ENCODE results near the gene VAV2. TPM values are rescaled to one million over a fixed set of nuclear protein-coding genes. Genes with fewer than 3 reads are reported as not detected.

Gene VAV2
- total and polyA plus RNA-seq, 11 donors, result 3.3 to 9.9 (median 5.3) TPM

DNA sequence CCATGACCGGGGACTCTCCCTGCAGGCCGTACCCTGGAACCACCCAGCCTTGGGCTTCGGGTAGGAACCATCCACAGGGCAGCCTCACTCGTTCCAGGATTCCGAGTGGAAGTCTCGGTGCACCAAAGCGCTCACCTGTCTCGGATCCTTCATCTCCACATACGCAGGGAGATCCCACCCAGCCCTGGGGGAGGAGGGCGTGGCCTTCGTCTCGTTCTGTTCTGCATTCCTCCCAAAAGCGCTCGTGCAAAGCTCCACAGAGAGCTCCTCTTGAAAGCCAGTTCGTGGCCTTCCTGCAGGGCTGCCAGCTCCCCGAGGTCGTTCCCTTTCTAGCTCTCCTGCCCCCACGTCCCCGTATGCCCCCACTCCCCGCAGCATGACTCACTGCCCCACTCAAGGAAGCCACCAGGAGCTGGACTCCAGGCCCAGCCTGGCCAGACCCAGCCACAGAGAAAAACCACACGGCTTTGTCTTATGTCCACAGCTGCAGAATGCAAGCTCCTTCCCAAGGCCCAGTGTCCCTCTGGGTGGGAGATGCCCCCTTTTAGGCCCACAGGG lies 189.0 kb downstream of the VAV2 start:
- H3K27ac ChIP-seq, result no peak overlapping the region
- DNase-seq (no peak), ATAC-seq (no peak)
- H3K4me1 ChIP-seq, result no peaks in the 10 kb centered on the region
- H3K4me3 ChIP-seq, result no peak overlapping the region
- peaks cover 0 to 21% (median 0%) of the 10 kb centered on the region in 9 donors for H3K36me3 ChIP-seq
- no peaks in the 10 kb centered on the region for H3K9me3 ChIP-seq
- TF ChIP-seq, protein P1, sequence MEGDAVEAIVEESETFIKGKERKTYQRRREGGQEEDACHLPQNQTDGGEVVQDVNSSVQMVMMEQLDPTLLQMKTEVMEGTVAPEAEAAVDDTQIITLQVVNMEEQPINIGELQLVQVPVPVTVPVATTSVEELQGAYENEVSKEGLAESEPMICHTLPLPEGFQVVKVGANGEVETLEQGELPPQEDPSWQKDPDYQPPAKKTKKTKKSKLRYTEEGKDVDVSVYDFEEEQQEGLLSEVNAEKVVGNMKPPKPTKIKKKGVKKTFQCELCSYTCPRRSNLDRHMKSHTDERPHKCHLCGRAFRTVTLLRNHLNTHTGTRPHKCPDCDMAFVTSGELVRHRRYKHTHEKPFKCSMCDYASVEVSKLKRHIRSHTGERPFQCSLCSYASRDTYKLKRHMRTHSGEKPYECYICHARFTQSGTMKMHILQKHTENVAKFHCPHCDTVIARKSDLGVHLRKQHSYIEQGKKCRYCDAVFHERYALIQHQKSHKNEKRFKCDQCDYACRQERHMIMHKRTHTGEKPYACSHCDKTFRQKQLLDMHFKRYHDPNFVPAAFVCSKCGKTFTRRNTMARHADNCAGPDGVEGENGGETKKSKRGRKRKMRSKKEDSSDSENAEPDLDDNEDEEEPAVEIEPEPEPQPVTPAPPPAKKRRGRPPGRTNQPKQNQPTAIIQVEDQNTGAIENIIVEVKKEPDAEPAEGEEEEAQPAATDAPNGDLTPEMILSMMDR (IDR thresholded peaks at IDR 0.05), result no peak
- no peak for TF ChIP-seq POLR2A (IDR thresholded peaks at IDR 0.05)
- intact Hi-C loops (cut with DNase I), result no loop called here
- no peaks in the 10 kb centered on the region for H3K27me3 ChIP-seq
- 70 to 85% (median 82%) methylated on average over 12 to 21 of the region's 21 CpGs for WGBS, 4 donors

DNA sequence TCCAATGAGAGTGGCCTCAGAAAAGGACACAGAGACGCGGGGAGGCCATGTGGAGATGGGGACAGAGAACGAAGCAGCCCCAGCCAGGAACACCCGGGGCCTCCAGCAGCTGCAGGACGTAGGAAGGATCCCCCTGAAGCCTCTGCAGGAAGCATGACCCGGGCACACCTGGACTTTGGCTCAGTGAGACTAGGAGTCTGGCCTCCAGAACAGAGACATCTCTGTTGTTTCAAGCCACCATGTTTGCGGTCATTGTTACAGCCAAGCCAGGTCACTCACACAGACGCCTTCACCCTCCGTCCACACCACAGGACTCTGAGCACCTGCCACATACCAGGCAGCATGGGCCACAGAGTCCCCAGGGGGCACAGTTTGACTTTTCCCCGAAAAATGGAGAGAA lies 190.4 kb downstream of the VAV2 start:
- intact Hi-C loops (cut with DNase I), result no loop called here
- Histone ChIP-seq H3K27me3 (no peaks in the 10 kb centered on the region), H3K36me3 (peaks cover 0 to 12% (median 0%) of the 10 kb centered on the region in 9 donors), H3K4me1 (no peaks in the 10 kb centered on the region), H3K9me3 (no peaks in the 10 kb centered on the region), H3K4me3 (no peak overlapping the region), H3K27ac (no peak overlapping the region)
- TF ChIP-seq, protein P1 (IDR thresholded peaks at IDR 0.05), result no peak
- TF ChIP-seq POLR2A (IDR thresholded peaks at IDR 0.05), result no peak
- no peak for DNase-seq
- no peak for ATAC-seq
- WGBS, 4 donors, result 89 to 91% (median 89%) methylated on average over 9 to 10 of the region's 10 CpGs

DNA sequence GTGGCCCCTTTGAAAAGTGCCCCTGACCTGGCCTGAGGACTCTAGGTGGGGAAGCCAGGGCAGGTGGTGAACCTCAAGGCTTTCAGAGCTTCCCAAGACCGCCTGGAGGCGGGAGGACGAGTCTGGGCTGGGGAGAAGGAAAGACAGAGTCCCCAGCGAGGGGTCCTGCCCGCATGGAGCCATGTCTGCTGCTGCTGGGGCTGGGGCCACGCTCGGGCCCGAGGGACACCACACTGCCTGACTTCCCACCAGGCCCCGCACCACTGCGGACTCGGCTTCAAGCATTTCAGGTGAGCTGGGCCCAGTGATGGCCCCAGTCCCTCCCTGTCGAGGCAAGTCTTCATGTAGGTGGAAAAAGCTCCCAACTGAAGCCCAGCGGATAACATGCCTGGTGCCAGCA lies 191.9 kb downstream of the VAV2 start:
- Histone ChIP-seq H3K9me3 (no peaks in the 10 kb centered on the region), H3K4me3 (no peak overlapping the region), H3K27me3 (no peaks in the 10 kb centered on the region), H3K27ac (no peak overlapping the region), H3K36me3 (peaks cover 0 to 5% (median 0%) of the 10 kb centered on the region in 9 donors), H3K4me1 (no peaks in the 10 kb centered on the region)
- intact Hi-C loops (cut with DNase I), result no loop called here
- WGBS, 4 donors, result 94 to 100% (median 95%) methylated on average over 3 to 13 of the region's 13 CpGs
- DNase-seq (no peak), ATAC-seq (no peak)
- TF ChIP-seq POLR2A (IDR thresholded peaks at IDR 0.05), result no peak
- TF ChIP-seq, protein P1 (IDR thresholded peaks at IDR 0.05), result no peak

DNA sequence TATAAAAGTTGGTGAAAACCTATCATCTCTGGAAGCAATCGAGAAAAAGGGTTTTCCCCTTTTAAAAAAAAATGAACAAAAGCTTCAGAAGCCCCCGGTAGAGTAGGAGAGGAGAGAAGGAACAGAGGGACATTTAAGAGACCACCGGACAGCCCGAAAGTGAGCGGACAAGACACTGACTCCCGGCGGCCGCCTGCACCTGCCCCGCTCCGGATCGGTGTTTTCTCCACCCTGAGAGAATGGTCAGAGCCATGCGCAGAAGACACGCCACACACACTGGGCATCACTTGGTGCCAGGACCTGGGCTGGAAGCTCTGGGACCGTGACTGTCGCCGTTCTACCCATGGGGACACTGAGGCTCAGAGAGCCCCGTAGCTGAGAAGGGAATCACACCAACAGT lies 192.4 kb downstream of the VAV2 start:
- no peak overlapping the region for H3K27ac ChIP-seq
- no peak overlapping the region for H3K4me3 ChIP-seq
- intact Hi-C loops (cut with DNase I), result loop anchor here in 3 of 10 donors (10.0 kb wide), 2 partner anchors 295 to 305 kb away; no protein-coding TSS in a partner anchor
- no peaks in the 10 kb centered on the region for H3K27me3 ChIP-seq
- WGBS, 4 donors, result 93 to 97% (median 94%) methylated on average over 16 to 17 of the region's 17 CpGs
- no peaks in the 10 kb centered on the region for H3K4me1 ChIP-seq
- ATAC-seq, result no peak
- DNase-seq, result no peak
- H3K9me3 ChIP-seq, result no peaks in the 10 kb centered on the region
- H3K36me3 ChIP-seq, result peaks cover 0 to 5% (median 0%) of the 10 kb centered on the region in 9 donors
- TF ChIP-seq POLR2A (IDR thresholded peaks at IDR 0.05), result no peak
- TF ChIP-seq, protein P1 (IDR thresholded peaks at IDR 0.05), result no peak

Measured in heart left ventricle (tissue), 16 donors.